PC-9 (cell line): Measurements from ENCODE around the gene ATP10B.

ENCODE experiments used
- EZH2 ChIP-seq: fragments of 200-600 bp; sonication (generic); IDR thresholded peaks from 2 replicates; pipeline ENCODE4 v1.8.0; 2017; ENCODE audit warnings: antibody characterized with exemption, low read depth
- TF ChIP-seq, protein P1 (sequence below): fragments of 200-600 bp; sonication (generic); conservative IDR thresholded peaks from 2 replicates; pipeline ENCODE4 v1.6.1; 2017; ENCODE audit warnings: mixed run types, antibody characterized with exemption, mild to moderate bottlenecking, moderate library complexity

DNA sequence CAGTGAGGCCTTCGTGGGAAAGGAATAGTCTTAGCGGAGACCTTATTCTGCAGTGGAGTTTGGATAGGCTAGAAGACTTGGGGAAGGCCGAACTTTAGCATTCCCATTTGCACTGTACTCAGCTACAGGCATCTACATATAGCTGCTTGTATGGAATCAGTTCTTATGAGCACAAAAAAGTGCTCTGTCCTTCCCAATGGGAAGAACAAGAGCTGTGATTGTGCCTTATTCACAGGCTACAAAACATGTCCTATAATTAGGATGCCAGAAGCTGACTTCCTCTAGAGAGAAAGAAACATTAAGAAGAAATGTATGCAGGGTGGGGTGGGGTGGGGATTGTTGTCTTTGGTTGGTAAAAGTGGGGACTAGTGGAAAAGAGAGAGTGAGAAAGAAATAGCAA is 154.7 kb downstream of the ATP10B start:
- no peak for TF ChIP-seq EZH2
- TF ChIP-seq, protein P1, sequence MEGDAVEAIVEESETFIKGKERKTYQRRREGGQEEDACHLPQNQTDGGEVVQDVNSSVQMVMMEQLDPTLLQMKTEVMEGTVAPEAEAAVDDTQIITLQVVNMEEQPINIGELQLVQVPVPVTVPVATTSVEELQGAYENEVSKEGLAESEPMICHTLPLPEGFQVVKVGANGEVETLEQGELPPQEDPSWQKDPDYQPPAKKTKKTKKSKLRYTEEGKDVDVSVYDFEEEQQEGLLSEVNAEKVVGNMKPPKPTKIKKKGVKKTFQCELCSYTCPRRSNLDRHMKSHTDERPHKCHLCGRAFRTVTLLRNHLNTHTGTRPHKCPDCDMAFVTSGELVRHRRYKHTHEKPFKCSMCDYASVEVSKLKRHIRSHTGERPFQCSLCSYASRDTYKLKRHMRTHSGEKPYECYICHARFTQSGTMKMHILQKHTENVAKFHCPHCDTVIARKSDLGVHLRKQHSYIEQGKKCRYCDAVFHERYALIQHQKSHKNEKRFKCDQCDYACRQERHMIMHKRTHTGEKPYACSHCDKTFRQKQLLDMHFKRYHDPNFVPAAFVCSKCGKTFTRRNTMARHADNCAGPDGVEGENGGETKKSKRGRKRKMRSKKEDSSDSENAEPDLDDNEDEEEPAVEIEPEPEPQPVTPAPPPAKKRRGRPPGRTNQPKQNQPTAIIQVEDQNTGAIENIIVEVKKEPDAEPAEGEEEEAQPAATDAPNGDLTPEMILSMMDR: no peak
